Epithelial cell of esophagus (primary cell): ENCODE results near the gene PLEKHA1.

ENCODE experiments used
- DNase-seq: peaks from one replicate; pipeline ENCODE4 v3.0.0; 2010; ENCODE audit warnings: low read depth
- H3K4me3 ChIP-seq: 2 replicates; pipeline ENCODE4 v1.5.1; 2011; ENCODE audit warnings: mild to moderate bottlenecking, low read length, control low read depth
- CTCF ChIP-seq: IDR thresholded peaks from 2 replicates; pipeline ENCODE4 v1.5.1; 2011; ENCODE audit warnings: low read depth, mild to moderate bottlenecking, low read length, control low read depth, inconsistent platforms; ENCODE audit not compliant: insufficient read depth; ENCODE audit errors: missing control alignments

Gene PLEKHA1

GRCh38 chr10:122426829-122427228 lies 52.3 kb downstream of the PLEKHA1 start:
- H3K4me3 ChIP-seq = no peak overlapping the region
- DNase-seq = no peak
- TF ChIP-seq CTCF = no peak

GRCh38 chr10:122427280-122427679 lies 52.8 kb downstream of the PLEKHA1 start:
- no peak overlapping the region for H3K4me3 ChIP-seq
- no peak for TF ChIP-seq CTCF
- DNase-seq = no peak

DNA sequence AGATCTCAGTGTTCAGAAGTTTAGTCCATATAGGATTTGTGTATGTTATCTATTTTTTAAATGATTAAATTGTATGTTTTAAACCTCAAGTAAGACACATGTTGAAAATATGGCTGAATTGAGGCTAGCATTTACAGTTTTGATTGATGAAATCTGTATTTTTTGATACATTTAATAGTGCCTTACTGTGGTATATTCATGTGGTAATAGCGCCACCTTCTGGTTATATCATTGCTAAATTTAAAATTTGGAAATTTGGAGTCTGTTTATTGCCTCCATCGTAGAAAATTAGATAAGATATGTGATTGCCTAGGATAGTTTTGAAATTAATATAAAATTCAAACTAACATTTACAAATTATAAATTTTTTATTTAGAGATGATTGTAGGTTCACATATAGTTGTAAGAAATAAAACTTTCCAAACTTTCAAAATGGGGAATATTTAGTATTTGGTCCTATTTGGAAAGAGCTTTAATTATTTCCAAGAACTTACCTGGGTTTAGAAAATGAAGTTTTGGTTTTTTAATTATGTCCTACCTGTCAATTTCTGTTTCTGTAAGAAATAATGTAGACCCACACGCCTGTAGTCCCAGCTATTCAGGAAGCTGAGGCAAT lies 60.8 kb downstream of the PLEKHA1 start:
- H3K4me3 ChIP-seq = no peak overlapping the region
- peak; percentile 36 for TF ChIP-seq CTCF
- peak; percentile 52 for DNase-seq

GRCh38 chr10:122441961-122442360 lies 67.5 kb downstream of the PLEKHA1 start:
- no peak for TF ChIP-seq CTCF
- H3K4me3 ChIP-seq = no peak overlapping the region
- peak; percentile 75 for DNase-seq

- no peak overlapping the region for H3K4me3 ChIP-seq
- no peak for TF ChIP-seq CTCF
Measured at GRCh38 chr10:122445469-122445868, 71.0 kb downstream of the PLEKHA1 start.

DNA sequence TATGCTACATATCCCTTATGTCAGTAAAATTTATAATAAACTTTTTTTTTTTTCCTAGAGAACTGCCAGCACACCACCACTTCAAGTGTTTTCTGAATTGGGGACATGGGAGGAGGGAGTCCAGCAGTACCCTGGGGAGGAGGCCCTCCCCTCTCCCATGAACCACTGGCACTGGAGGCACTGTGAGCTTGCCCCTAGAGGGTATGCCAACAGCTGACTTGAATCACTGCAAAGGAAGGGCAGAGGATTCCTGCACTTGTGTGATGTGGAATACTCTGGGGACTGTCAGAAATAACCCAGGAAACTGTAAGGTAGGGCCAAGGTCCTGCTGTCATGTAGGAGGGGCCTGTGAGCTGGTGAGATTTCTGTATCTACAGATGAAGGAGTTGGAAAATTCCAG lies 71.4 kb downstream of the PLEKHA1 start:
- H3K4me3 ChIP-seq = no peak overlapping the region
- no peak for DNase-seq
- TF ChIP-seq CTCF = no peak

More at GRCh38 chr10:122445469-122445868, 71.0 kb downstream of the PLEKHA1 start:
- DNase-seq = no peak
